Smooth muscle cell (in vitro differentiated cells): ENCODE data around the gene SPATA6. TPM values are rescaled to one million over a fixed set of nuclear protein-coding genes. Genes with fewer than 3 reads are reported as not detected.

Experiments
- DNase-seq: peaks from one replicate; lab custom pipeline; 2025; ENCODE audit not compliant: unreplicated experiment; lab: John Stamatoyannopoulos, UW
- H2AFZ ChIP-seq: fragments of 200-600 bp; sonication (generic); 2 replicates; pipeline ENCODE4 v1.6.0; 2016; ENCODE audit warnings: antibody characterized with exemption, low read depth, mild to moderate bottlenecking
- H3F3A ChIP-seq: fragments of 200-600 bp; sonication (generic); 2 replicates; pipeline ENCODE4 v1.6.0; 2017; ENCODE audit warnings: antibody characterized with exemption, low read depth
- H3K27ac ChIP-seq: fragments of 200-600 bp; sonication (generic); 2 replicates; pipeline ENCODE4 v1.5.1; 2016; ENCODE audit warnings: low read depth, mild to moderate bottlenecking
- H3K27me3 ChIP-seq: fragments of 200-600 bp; sonication (generic); 2 replicates; pipeline ENCODE4 v1.6.1; 2016; ENCODE audit warnings: low read depth, mild to moderate bottlenecking
- H3K36me3 ChIP-seq: fragments of 200-600 bp; sonication (generic); 2 replicates; pipeline ENCODE4 v1.5.1; 2016; ENCODE audit warnings: low read depth
- H3K4me1 ChIP-seq: fragments of 200-600 bp; sonication (generic); 2 replicates; pipeline ENCODE4 v1.5.1; 2016; ENCODE audit warnings: low read depth
- H3K4me2 ChIP-seq: fragments of 200-600 bp; sonication (generic); 2 replicates; pipeline ENCODE4 v1.6.0; 2016; ENCODE audit warnings: mild to moderate bottlenecking
- H3K4me3 ChIP-seq: fragments of 200-600 bp; sonication (generic); 2 replicates; pipeline ENCODE4 v1.5.1; 2016; ENCODE audit warnings: mild to moderate bottlenecking
- H3K79me2 ChIP-seq: fragments of 200-600 bp; sonication (generic); 2 replicates; pipeline ENCODE4 v1.6.0; 2016; ENCODE audit warnings: low read depth, mild to moderate bottlenecking
- H3K9ac ChIP-seq: fragments of 200-600 bp; sonication (generic); 2 replicates; pipeline ENCODE4 v1.6.0; 2016; ENCODE audit warnings: low read depth
- H3K9me3 ChIP-seq: fragments of 200-600 bp; sonication (generic); replicated peaks from 2 replicates; pipeline ENCODE4 v1.5.1; 2016; ENCODE audit warnings: low read depth
- H4K20me1 ChIP-seq: fragments of 200-600 bp; sonication (generic); 2 replicates; pipeline ENCODE4 v1.6.0; 2016; ENCODE audit warnings: low read depth
- CTCF ChIP-seq: fragments of 200-600 bp; sonication (generic); IDR thresholded peaks from 2 replicates; pipeline ENCODE4 v1.5.1; 2017; ENCODE audit warnings: borderline replicate concordance, mild to moderate bottlenecking, antibody characterized with exemption; ENCODE audit not compliant: insufficient read depth, poor library complexity, severe bottlenecking
- WGBS: methylation state at CpG from one replicate; pipeline ENCODE4 v1.1.7; 2016; ENCODE audit warnings: low lambda C conversion rate; 5-methylcytosine and 5-hydroxymethylcytosine counted together
- polyA plus RNA-seq: library from polyadenylated mRNA; unstranded; fragments of >200 nt; fragmentation: Nextera tagmentation; extraction: Ambion mirVana; gene quantifications from 2 replicates; pipeline ENCODE4 v1.2.1, GENCODE V29; 2016
- total RNA-seq: library from RNA; depleted of rRNA; stranded (reverse); fragments of >200 nt; gene quantifications from 2 replicates; pipeline ENCODE4 v1.2.3, GENCODE V29; 2014

The SPATA6 gene
- total and polyA plus RNA-seq, 2 experiments from 2014 or later = 6.1 to 6.9 TPM

- no peaks in the 10 kb centered on the region for H3K9me3 ChIP-seq
- H3K79me2 ChIP-seq = no peaks in the 10 kb centered on the region
- H3K4me3 ChIP-seq = no peak overlapping the region
- TF ChIP-seq CTCF = no peak
- H3K9ac ChIP-seq = no peak overlapping the region
- no peak overlapping the region for H2AFZ ChIP-seq
- H4K20me1 ChIP-seq = no peaks in the 10 kb centered on the region
- H3F3A ChIP-seq = no peaks in the 10 kb centered on the region
- peak overlapping the region; percentile 43 for H3K27ac ChIP-seq
- no peak overlapping the region for H3K4me2 ChIP-seq
- no peaks in the 10 kb centered on the region for H3K4me1 ChIP-seq
- no peak for DNase-seq
- H3K36me3 ChIP-seq = no peaks in the 10 kb centered on the region
- 49% methylated on average over 5 of the region's 5 CpGs for WGBS
- H3K27me3 ChIP-seq = peaks cover 9% of the 10 kb centered on the region
Measured at GRCh38 chr1:48493970-48494769, 22.2 kb upstream of the SPATA6 start.

- no peaks in the 10 kb centered on the region for H3K36me3 ChIP-seq
- DNase-seq = no peak
- no peak for TF ChIP-seq CTCF
- WGBS = 84% methylated on average over 5 of the region's 5 CpGs
- no peak overlapping the region for H3K4me3 ChIP-seq
- H3F3A ChIP-seq = no peaks in the 10 kb centered on the region
- no peaks in the 10 kb centered on the region for H3K4me1 ChIP-seq
- H3K27me3 ChIP-seq = peaks cover 5% of the 10 kb centered on the region
- no peaks in the 10 kb centered on the region for H3K9me3 ChIP-seq
- no peak overlapping the region for H3K9ac ChIP-seq
- H3K79me2 ChIP-seq = no peaks in the 10 kb centered on the region
- H3K4me2 ChIP-seq = no peak overlapping the region
- no peak overlapping the region for H2AFZ ChIP-seq
- no peak overlapping the region for H3K27ac ChIP-seq
- no peaks in the 10 kb centered on the region for H4K20me1 ChIP-seq
Measured at GRCh38 chr1:48493041-48493440, 21.0 kb upstream of the SPATA6 start.

GRCh38 chr1:48492392-48492791 lies 20.4 kb upstream of the SPATA6 start:
- no peaks in the 10 kb centered on the region for H3K36me3 ChIP-seq
- no peaks in the 10 kb centered on the region for H3K79me2 ChIP-seq
- no peak overlapping the region for H2AFZ ChIP-seq
- H3K9ac ChIP-seq = no peak overlapping the region
- no peaks in the 10 kb centered on the region for H3K9me3 ChIP-seq
- DNase-seq = no peak
- no peaks in the 10 kb centered on the region for H4K20me1 ChIP-seq
- no peak overlapping the region for H3K27ac ChIP-seq
- H3K4me2 ChIP-seq = no peak overlapping the region
- H3K4me1 ChIP-seq = no peaks in the 10 kb centered on the region
- no peak for TF ChIP-seq CTCF
- H3F3A ChIP-seq = no peaks in the 10 kb centered on the region
- H3K4me3 ChIP-seq = no peak overlapping the region
- H3K27me3 ChIP-seq = peaks cover 5% of the 10 kb centered on the region

- Histone ChIP-seq H3K79me2 (no peaks in the 10 kb centered on the region), H3K36me3 (no peaks in the 10 kb centered on the region), H3K4me3 (no peak overlapping the region), H3K27ac (no peak overlapping the region), H3K4me2 (no peak overlapping the region), H2AFZ (no peak overlapping the region), H4K20me1 (no peaks in the 10 kb centered on the region), H3F3A (no peaks in the 10 kb centered on the region), H3K9me3 (no peaks in the 10 kb centered on the region), H3K27me3 (peaks cover 23% of the 10 kb centered on the region), H3K9ac (no peak overlapping the region), H3K4me1 (no peaks in the 10 kb centered on the region)
- no peak for TF ChIP-seq CTCF
- 83% methylated on average over 2 of the region's 2 CpGs for WGBS
- no peak for DNase-seq
Measured at GRCh38 chr1:48488721-48489120, 16.7 kb upstream of the SPATA6 start.
